NCI-H187 (cell line): ENCODE measurements around the gene INPP4B.

Source experiments
- DNase-seq, 2 experiments: peaks; one replicate each; lab custom pipeline; 2025; lab: John Stamatoyannopoulos, UW

INPP4B gene

DNA sequence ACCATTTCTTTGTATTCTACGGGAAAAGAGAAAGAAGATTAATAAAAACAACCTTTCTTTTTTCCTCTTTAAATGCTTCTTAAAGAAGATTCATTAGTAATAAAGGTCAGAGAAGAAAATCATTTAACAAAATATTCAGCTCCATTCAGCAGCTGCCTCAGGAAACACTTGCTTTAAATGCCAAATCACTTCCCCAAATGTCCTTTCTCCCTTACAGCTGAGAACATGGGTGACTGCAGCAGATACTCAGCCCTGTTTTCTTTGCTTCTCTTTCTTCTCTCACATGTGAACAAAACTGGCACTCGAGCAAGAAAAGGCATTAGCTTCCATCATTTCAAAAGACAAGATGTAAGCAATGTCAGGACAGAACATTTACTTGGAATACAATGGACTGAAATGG lies 120.2 kb downstream of the INPP4B start:
- no peak for DNase-seq

DNA sequence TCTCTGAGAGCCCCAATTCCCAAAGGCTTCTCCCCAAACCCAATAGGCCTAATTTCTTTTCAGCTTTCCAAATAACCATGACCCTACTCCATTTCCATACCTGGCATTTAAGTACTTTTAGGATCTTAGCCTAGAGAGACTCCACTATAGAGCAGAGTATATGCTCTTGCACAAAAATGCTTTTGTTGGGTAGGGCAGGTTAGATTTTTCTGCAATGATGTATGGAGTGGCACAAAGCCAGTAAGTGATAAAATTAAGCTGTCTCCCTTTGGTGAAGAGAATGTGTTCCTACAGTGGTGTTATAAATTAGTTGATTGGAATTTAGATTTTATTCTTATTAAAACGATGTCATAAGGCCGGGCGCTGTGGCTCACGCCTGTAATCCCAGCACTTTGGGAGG lies 124.9 kb downstream of the INPP4B start:
- no peak for DNase-seq

DNA sequence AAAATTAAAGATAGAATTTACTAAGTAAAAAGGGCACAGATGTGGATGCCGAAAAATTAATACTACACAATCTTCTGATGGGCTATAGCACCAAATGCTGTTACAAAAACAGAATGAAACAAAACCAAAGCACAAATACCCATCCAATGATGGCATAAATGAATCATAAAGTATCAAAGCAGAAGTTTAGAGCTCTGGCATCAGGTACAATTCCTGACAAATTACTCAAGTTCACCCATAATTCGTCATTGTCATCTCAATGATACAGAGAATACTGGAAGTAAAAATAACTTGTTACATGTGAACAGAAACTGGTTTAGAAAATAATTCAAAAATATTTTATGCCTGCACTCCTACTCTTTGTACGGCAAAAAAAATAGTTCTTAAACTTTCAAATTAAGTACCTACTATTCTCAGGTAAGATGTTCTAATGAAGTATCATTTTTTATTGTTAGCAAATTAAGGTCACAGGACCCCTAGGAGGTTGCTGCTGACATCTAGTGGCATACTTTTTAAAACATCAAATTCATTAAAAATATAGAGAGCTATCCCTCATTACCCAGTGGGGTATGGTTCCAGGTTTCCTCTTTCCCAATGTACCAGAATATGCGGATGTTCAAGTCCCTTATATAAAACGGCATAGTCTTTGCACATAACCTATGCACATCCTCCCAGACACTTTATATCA lies 126.1 kb downstream of the INPP4B start:
- DNase-seq, result no peak

DNA sequence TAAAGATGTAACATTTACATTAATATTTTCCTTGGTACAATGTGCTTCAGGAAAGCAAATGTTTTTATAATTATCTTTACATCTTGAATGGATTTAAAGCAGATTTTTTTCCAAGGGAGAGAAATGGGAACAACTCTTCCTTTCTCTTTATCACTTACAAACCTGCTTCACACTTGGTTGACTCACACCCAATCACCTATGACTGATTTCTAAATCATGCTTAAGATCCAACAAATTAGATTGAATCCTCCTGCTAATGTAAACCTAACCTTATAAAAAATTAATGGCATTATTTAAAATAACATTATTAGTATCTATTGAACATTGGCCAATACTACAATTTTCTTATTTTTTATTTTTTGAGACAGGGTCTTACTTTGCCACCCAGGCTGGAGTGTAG lies 127.1 kb downstream of the INPP4B start:
- no peak for DNase-seq

DNA sequence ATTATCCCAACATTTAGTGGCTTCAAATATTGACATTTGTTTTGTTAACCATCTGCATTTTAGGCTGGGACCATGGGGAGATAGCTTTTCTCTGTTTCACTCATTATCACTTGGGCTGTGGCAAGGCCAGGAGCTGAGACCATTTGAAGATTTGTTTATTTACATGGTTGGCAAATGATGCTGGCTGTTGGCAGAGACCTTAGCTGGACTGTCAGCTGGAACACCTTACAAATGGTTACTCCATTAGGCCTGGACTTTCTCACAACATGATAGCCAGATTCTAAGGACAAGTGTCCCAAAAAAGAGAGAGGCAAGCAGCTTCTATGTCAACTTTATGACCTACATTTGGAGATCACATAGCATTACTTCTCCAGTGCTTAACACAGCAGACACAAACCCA lies 130.4 kb downstream of the INPP4B start:
- DNase-seq, result no peak

DNA sequence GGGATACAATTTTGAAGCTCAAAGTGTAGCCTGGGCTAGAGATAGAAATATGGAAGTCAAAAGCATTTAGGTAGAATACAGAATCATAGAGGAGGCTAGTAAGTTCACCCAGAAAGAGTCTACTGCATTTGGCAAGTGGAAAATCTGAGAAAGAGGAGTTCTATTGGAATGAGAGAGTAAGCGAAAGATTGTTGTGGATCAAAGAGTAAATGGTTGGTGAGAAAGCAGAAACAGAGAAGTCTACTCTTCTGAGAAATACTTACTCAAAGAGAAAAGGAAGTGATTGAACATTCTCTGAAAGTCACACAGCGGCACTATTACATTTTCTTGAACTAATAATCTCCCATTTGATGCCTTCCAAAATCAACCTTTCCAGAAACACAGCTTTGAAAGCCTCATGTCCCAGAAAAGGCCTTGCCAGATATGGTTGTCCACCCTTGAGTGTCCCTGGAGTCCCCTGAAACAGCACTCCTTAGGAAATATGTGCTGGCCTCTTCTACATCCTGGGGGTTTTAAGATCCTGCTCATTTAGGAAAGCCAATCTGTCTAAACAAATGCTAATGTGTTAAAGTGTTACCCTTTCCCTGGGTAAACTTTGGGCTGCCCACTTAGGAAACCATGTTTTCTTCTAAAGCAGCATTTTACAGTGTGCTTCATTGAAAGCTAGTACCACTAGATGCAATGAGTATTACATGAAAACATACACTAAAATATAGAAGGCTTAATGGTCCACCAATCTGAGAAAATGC lies 132.6 kb downstream of the INPP4B start:
- no peak for DNase-seq

DNA sequence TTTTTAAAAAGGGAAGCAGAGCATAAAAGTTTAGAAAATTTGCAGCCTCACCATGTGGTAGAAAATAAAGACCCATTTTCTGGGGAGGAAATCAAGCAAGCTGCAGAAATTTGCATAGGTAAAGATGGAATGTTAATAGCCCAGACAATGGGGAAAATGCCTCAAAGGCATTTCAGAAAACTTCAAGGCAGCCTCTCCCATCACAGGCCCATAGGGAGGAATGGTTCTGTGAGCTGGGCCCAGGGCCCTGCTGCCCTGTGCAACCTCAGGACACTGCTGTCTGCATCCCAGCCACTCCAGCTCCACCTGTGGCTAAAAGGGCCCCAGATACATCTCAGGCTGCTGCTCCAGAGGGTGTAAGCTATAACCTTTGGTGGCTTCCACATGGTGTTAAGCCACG lies 137.9 kb downstream of the INPP4B start:
- no peak for DNase-seq

DNA sequence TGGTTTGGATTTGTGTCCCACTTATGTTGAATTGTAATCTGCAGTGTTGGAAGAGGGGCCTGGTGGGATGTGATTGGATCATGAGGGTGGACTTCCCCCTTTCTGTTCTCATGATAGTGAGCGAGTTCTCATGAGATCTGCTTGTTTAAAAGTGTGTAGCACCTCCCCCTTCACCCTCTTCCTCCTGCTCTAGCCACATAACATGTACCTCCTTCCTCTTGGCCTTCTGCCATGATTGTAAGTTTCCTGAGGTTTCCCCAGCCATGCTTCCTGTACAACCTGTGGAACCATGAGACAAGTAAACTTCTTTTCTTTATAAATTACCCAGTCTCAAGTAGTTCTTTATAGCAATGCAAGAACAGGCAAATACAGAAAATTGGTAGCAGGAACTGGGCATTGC lies 138.7 kb downstream of the INPP4B start:
- DNase-seq, result no peak

DNA sequence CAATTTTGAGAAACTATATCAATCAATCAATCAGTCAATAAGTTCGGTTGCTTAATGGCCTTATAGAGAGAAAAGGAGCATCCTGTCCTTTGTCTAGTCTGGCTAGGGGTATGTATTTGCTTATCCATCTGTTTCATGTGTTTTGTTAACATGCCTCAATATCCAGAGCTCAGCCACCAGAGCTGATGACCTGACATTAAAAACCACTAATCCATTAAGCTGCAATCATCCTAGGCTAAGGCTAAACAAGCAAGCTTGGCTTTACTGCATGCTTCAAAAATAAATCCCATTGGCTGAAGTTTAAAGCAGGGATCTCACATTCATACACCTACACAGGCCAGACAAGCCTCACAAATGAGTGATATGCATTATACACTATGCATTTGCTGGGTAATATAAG lies 139.7 kb downstream of the INPP4B start:
- DNase-seq, result no peak

DNA sequence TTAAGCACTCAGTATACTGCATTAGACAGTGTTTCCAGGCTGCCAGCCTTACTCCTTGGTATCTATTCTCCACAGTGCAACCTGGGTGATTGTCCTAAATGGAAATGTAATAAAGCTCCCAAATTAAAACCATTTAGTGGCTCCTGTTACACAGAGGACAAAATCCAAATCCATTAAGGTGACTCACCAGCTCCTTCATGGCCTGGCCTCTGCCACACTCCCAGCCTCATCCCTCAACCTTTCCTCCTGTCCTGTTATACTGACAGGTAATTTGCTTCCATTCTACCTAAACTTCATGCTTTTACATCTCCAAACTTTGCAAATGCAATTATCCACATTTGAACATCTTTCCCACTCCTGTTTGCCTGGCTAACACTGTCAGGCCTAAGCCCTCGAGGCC lies 140.3 kb downstream of the INPP4B start:
- DNase-seq, result no peak

DNA sequence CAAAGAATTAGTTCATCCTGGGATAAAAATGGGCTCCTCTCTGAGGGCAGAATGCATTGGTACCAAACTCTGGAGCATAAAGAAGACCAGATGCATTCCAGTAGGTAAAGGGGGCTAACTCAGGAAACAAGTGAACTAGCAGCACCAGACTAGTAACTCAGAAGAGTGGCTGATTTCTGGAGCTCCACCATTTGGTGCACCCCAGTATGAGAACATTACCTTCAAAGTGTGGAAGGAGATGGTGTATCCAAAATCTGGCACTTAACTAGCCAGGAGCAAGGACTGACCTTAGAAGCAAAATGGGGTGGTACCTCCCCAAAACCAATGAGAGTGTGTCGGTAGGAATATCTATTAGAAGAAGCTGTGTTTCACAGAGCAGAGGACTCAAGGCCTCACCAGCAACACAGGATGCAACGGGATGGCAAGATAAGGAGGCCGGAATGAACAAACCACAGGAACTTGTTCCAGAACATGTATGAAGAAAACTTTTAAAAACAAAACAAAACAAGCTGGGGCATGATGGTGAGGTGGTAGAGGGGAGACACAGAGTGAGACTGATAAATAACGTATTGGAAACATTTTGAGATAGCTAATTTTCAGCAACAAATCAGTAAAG lies 142.3 kb downstream of the INPP4B start:
- DNase-seq, result no peak

DNA sequence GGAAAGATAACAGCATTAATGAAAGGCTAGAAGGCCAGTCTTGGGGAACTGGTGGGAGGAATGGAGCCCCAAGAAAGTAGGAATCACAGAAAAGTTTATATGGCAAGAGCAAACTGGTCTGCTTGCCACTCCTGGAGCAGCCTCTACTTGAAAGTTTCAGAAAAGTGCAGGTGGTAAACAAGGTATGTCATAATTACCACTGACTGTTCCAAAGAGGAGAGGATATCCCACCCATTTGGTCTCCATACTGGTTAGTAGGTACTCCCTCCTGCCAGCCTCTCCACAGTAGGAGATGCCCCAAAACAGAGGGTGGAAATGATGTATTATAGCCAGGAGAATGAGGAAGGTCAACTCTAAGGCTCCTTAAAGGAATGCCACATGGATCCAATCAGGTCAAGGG lies 145.1 kb downstream of the INPP4B start:
- no peak for DNase-seq

DNA sequence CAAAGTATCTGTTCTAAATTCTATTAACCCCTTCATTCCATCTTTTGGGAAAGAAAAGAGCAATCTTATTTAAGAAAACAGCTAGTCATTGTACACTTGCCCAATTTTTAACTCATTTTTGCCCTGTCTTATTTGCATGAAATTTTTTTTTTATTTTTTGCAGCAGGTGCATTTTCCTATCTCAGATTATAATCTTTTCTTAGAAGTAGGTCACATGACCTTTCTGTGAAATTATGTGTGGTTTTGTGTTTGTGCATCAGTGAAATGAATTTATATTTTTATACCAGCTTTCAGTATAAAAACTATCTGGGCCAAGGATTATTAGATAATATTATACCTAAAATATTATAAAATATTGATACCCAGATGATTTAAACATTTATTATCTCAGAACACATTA lies 145.6 kb downstream of the INPP4B start:
- no peak for DNase-seq

DNA sequence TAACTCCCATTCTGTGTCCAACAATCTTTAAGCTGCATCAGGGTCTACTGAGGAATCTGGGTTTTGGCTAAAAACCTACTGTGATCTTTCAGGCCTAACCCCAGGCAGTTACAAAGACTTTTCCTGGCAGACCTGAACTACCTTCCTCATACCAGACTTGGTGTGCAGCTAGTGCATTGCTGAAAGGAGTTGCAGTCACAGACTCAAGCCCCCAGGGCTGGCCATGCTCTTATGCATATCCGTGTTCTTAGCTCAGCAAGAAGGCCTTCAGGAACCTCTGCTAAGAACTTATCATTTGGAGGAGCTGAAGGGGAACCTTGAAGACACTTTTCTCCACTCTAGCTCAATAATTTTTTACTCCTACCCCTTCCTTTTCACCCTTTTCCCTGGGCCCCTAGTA lies 147.5 kb downstream of the INPP4B start:
- no peak for DNase-seq

DNA sequence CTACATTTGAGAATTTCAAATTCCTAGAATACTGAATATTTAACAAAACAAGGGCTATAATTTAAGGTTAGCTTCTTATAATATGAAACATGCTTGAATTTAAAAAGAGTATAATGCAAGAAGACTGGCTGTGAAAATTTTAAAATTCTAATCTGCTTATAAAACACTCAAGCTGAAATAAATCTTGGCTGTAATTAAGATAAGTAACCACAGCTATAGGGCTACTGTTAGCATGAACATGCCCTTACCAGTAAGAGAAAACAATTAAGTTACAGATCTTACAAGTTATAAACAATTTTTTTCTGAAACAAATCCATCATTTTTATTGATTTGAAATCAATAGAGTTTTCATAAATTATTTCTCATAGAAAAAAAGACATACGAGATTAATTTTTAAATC lies 148.2 kb downstream of the INPP4B start:
- no peak for DNase-seq

DNA sequence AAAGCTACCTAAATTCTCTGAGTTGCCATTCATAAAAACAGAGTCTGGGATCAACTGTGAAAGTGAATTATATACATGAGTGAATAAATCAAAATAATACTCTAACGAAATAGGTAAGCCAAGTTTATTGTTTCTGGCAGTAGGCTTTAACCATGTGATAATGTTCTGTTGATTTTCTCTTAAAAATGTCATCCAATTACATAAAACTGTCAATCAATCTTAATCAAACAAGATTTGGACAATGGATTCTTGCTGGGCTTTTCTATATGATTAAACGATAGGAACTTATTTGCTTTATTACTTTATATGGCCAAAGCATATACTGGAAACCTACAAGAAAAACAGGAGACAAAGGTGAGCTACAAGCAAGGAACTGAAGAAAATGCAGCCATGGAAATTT lies 148.8 kb downstream of the INPP4B start:
- no peak for DNase-seq

DNA sequence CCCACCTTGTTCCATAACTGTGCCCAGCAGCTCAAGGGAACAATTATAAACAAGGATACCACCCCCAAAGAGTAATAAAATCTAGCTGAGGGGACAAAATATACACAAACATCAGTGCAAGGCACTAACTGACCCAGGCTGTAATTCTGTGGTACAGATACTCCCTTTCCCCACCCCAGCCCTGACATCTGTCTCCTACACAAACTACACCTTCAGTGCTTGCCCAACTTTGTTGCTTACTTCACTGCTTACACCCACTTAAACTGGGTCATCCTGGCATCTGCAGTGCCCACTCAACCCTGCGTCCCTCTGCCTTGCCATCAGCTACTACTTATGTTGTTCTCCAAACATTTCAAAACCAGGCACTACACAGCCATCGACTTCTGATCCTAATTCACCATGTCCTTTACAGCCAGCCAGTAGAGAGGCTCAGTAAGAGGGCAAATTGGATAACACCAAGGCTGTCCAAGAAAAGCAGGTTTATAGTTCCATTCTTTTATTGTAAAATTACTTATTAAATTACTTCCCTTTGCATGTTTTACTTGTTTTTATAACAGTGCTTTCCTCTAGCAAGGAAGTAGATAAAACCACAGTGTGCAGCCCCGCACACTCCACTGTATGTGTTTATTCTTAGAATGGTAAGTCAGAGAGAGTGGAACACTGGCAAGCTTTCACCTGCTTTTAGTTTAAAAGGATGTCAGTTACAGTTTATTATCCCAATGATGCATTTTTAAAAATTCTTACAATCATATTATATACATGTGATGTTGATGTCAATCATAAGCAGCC lies 149.6 kb downstream of the INPP4B start:
- no peak for DNase-seq

DNA sequence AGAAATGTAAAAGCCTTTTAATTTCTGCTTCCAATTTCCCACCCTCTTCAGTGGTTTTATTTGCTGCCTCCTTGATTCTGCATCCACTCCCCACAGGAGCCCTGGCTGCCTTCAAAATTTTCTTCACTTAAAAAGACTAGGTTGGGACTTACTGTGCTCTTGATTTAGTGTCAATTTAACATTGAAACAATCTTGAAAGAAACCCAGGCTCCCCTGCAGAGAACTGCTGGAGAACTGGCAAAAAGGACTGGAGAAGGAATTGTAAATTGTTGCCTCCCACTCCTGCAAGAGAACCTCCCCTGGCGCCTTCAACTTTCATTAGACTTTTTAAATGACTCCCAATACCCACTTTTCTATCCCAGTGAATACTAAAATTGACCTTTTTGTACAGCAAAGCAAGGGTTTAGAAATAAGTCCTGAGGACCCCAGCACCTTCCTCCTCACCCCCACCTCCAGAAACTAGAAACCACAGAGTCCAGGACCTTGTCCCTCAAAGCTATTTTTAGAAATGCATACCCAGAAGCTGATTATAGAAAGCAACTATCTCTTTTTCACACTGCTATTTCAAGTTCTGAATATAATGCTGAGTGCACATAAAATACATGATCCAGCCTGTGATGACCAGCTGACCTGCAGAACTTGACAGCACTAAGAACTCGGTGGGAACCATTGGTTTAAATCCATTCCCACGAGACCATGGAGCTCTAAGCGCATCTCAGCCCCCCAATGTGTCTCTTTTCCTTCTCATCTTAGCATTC lies 155.5 kb downstream of the INPP4B start:
- DNase-seq, result no peak

DNA sequence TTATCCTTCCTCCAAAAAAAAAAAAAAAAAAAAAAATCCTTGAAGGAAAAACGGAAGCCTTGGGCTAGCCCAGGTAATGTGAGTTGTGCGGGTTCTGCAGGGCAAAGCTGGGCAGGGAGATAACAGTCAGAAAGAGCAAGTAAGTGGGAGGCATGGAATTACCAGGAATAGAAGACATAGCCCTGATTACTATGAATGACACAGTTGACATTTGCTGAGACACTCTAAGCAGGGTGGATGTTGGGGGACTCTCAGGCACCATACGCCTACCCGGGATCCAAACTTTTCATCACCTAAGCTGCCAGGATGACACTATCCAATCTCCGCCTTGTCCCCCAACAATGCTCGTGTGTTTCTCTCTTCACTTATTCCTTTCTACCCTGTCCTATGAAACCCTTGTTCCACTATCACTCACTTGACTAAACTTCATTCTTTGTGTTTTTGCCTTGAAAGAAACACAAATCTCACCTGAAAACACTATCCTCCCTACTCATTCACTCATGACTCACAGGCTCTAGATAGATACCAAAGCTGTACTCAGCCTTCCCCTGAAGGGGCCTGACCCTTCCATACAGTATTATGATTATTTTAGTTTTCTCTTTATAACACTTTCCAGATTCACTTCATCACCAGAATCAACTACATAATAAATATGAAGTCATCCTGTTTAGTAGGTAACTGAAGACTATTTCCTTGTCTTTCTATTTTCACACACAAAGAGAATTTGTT lies 158.4 kb downstream of the INPP4B start:
- no peak for DNase-seq

DNA sequence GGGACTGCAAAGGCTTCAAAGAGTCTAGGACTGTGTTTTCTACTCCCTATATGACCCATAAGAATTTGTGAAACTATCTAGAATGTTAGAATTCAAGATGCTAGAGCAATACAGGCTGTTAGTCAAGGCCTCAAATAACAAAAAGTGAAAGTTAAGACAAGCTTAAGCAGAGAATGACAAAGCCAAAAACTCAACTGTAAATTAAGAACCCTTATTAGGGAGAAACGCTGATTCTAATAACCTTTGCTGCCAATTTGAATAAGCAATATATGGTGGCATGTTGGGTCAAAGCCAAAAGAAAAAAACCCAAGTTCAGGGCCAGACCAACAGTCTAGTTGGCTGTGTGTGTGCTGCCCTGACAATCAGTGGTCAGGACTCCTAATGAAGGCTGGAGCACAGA lies 160.0 kb downstream of the INPP4B start:
- no peak for DNase-seq

DNA sequence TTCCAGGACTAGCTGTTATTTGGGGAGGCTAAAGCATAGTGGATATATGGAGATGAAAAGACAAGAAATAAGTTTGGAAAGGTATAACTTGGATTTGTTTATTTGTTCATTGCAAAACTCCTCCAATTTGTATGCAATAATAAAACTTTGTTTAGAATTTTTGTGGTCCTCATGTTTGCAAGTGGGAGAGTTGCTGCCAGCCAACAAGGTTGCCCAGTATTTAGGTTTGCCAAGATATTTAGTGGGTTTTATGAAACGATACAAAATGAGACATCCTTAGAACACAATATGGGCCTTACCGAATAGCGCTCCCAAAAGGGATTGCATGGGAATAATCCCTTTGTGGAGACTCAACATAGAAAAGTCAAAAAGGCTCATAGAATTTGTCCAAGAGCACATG lies 162.1 kb downstream of the INPP4B start:
- no peak for DNase-seq
